GM18502 (cell line): Measurements from ENCODE around the gene DBNDD1.
"Not testable (repeated sequence)": the region's sequence is repeated elsewhere in the genome, so short reads cannot be mapped to it uniquely, and the experiment has no call there.

Source experiments
- ATAC-seq: cut with Tn5 transposase; IDR thresholded peaks from one replicate; pipeline ENCODE4 v1.9.1; 2021; ENCODE audit warnings: mild to moderate bottlenecking; ENCODE audit not compliant: unreplicated experiment, poor library complexity

Gene DBNDD1

DNA sequence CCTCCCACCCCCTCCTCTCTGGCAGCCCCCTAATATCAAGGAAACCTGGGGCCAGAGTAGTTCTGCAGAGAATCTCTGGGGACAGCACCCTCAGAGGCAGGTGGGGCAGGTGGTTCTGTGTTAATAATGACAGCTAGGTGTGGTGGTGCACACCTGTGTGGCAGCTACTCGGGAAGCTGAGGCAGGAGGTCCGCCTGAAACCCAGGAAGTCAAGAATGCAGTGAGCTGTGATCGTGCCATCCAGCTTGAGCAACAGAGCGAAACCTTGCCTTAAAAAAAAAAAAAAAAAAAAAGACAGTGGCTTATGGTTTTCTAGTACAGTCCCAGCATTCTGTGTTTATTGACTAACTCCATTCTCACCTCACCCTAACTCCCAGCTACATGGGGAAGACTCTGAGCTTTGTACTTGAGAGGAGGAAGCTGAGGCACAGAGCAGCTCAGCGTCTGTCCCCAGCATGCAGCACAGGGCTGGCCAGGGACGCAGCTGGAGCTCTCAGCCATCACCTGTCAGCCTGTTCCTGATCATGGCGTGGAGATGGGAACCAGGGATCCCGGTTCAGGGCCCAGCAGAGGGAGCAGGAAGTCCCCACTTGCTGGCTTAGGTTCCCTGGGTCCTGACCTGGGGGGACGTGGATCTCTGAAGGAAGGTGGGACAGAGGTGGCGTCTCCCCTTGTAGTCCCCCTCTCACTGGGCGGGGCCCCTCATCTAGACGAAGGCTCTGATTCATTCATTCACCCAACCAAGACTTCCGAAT is 6.1 kb downstream of the DBNDD1 start:
- ATAC-seq = no peak

GRCh38 chr16:90011908-90012501 is 7.3 kb downstream of the DBNDD1 start:
- ATAC-seq = no peak

- ATAC-seq = no peak
Observed at GRCh38 chr16:90011508-90011819, 7.8 kb downstream of the DBNDD1 start.

DNA sequence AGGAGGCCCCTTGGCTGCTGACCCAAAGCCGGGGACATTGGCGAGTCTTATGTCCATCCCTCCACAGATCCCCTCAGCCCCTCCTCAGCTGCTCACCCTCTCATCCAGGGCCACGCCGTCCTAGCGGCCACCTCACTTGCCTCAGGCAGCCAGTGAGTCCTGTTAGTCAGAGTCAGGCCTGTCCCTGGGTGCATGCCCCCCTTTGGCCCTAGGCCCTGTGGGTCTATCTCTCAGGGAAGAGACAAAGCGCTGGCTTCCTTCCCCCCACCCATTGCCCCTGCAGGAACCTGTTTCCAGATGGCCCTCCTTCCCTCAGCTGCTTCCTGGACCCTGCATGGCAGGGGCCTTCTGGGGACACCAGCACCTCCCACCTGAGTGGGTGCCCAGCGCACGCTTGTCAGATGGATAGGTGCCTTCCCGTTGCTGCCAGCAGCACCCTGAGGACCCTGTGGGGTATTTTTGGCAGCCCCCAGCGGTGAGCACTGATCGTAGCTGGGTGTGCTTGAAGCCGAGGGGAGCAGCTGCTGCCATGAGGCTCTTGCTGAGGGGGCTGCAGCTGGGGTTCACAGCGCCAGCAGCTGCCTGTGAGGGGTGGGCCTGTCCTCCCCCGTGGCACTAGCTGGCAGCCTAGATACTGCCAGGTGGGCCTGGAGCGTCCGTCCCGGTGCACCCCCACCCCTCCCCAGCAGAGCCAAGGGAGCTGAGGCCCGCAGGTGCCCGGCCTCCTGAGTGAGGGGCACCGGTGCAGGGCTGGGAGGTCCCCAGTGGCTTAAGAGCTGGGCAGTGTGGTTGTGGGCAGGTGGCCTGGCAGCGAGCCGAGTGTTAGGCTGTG is 8.4 kb downstream of the DBNDD1 start:
- ATAC-seq = no peak

- ATAC-seq = no peak
Observed at GRCh38 chr16:90009172-90009899, 9.9 kb downstream of the DBNDD1 start.

GRCh38 chr16:90008708-90009145 is 10.5 kb downstream of the DBNDD1 start:
- ATAC-seq = peak; percentile 56

- not testable (repeated sequence) for ATAC-seq
Observed at GRCh38 chr16:90007635-90008234, 11.5 kb downstream of the DBNDD1 start.

- no peak for ATAC-seq
Observed at GRCh38 chr16:90007015-90007414, 12.2 kb downstream of the DBNDD1 start.

- no peak for ATAC-seq
Observed at GRCh38 chr16:90005956-90006663, 13.1 kb downstream of the DBNDD1 start.

DNA sequence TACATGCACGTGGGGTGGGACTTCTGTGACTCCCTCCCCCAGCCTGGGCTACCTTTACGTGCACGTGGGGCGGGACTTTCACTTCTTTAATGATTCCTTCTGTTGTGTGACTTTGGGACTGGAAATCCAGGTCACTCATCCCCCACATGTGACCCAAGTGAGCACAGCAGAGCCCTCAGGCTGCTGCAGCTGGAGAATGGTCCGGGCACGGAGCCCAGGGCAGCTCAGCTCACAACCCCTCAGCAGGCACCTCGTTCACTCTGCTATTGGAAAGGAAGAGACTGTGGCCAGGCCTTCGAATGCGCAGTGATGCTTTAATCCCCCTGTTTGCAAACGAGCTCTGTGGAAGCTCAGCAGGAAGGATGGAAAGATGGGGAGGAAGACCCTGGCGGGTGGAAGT is 14.7 kb downstream of the DBNDD1 start:
- ATAC-seq = no peak

DNA sequence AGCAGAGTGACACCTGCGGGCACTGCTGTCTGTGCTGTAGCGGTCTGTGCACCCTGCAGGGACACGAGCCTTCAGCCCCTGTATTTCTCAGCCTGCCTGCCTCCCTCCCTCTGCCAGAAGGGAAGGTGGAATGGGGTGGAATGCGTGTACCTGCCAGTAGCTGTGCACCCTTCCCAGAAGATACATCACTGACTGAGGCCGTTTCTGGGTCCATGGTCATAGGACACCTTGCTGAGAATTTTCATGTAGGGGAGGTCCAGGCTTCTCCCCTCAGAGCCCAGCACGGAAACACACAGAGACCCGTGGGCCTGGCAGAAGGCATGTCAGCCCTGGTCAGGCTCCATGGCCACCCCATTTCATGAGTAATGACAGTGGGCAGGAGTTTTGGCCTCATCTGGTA is 16.5 kb downstream of the DBNDD1 start:
- ATAC-seq = no peak

DNA sequence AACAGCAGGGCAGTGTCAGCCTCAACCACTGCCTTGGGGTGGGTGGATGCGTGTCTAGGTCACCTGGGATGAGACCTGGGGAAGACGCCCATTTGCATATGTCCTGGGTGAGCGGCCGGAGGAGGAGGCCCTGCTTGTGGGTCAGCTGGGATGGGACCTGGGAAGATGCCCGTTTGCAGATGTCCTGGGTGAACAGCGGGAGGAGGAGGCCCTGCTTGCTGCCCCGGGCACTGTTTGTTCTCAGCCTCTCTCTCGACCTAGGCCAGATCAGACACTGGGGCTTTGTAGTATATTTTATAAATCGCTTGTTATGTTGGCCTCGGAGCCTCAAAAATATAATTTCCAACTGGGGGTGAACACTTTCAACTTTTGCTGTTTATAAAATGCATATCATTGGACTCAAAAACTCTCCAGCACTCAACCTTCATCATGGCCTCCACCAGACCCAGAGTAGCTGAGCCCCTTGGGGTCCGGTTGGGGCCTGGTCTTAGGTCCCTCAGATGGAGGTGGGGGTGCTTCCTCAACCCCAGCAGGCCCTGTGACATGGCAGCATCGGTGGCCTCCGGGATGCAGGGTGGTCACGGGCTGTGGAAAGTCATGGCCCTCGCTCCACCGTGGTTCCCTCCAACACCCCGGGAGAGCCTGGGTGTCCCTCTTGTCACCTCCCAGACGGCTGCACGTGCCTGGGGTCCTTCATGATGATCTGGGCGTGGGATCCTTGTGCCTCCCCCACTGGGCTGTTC is 17.3 kb downstream of the DBNDD1 start:
- no peak for ATAC-seq

GRCh38 chr16:90000733-90001427 is 18.4 kb downstream of the DBNDD1 start:
- no peak for ATAC-seq

DNA sequence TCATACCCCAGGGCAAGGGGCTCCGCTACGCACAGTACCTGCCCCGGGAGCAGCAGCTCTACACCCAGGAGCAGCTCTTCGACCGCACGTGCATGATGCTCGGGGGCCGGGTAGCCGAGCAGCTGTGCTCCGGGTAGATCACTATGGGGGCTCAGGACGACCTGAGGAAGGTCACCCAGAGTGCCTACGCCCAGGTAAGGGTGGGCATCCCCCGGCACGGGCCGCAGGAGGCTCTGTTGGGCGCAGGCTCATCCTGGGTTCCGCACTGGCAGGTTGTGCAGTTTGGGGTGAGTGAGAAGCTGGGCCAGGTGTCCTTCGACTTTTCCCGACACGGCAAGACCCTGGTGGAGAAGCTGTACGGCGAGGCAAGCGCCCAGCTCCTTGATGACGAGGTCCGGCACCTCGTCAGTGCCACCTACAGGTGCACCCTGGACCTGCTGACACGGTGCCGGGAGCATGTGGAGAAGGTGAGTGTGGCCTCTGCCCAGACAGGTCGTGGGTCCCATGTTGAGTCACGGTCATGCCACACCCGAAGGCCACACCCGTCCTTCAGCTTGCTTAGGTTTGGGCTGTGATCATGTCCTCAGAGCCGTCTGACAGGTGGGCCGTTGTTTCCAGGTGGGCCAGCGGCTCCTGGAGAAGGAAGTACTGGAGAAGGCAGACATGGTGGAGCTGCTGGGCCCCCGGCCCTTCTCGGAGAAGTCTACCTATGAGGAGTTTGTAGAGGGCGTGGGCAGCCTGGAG is 19.3 kb downstream of the DBNDD1 start:
- no peak for ATAC-seq

DNA sequence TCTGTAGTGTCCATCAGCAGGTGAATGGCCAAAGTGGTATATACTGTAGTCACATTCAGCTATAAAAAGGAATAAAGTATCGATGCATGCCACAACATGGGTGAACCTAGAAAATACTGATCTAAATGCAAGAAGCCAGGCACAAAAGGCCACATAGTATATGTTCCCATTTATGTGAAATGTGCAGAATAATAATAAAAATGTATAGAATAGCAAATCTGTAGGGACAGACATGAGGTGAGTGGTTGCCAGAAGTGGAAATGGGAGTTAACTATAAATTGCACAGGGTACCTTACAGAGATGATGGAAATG is 23.1 kb downstream of the DBNDD1 start:
- no peak for ATAC-seq

- ATAC-seq = not testable (repeated sequence)
Observed at GRCh38 chr16:89995475-89996177, 23.6 kb downstream of the DBNDD1 start.

DNA sequence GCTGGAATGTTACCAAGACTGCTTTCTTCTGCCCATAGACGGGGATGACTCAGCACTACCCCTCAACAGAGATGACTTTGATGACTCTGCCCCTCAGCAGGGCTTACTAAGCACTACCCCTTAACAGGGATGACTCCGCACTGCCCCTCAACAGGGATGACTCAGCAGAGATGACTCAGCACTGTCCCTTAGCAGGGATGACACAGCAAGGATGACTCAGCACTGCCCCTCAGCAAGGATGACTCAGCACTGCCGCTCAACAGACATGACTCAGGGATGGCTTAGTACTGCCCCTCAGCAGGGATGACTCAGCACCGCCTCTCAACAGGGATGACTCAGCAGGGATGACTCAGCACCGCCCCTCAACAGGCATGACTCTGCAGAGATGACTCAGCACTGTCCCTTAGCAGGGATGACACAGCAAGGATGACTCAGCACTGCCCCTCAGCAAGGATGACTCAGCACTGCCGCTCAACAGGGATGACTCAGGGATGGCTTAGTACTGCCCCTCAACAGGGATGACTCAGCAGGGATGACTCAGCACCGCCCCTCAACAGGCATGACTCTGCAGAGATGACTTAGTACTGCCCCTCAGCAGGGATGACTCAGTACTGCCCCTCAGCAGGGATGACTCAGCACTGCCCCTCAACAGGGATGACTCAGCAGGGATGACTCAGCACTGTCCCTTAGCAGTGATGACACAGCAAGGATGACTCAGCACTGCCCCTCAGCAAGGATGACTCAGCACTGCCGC is 24.4 kb downstream of the DBNDD1 start:
- ATAC-seq = not testable (repeated sequence)
